GM23338 (cell line): ENCODE measurements around the gene FGFR2. TPM values are rescaled to one million over a fixed set of nuclear protein-coding genes. Genes with fewer than 3 reads are reported as not detected.

ENCODE experiments used
- ATAC-seq: fragments of 200-7000 bp; cut with Tn5 transposase; 3 replicates; pipeline ENCODE4 v1.9.1; 2020
- DNase-seq: peaks from one replicate; pipeline ENCODE4 v3.0.0-alpha.2; 2015; ENCODE audit warnings: low spot score
- H2AFZ ChIP-seq: fragments of 200-600 bp; sonication (generic); 2 replicates; pipeline ENCODE4 v1.8.0; 2016; ENCODE audit warnings: antibody characterized with exemption, mild to moderate bottlenecking, moderate library complexity
- H3F3A ChIP-seq: fragments of 200-600 bp; sonication (generic); replicated peaks from 2 replicates; pipeline ENCODE4 v1.8.0; 2017; ENCODE audit warnings: antibody characterized with exemption, mixed run types, low read depth
- H3K27ac ChIP-seq: fragments of 200-600 bp; sonication (generic); 2 replicates; pipeline ENCODE4 v1.6.1; 2016; ENCODE audit warnings: low read depth
- H3K27me3 ChIP-seq: fragments of 200-600 bp; sonication (generic); 2 replicates; pipeline ENCODE4 v1.8.0; 2016; ENCODE audit warnings: mild to moderate bottlenecking, mixed run types, moderate library complexity; ENCODE audit not compliant: insufficient read depth
- H3K36me3 ChIP-seq: fragments of 200-600 bp; sonication (generic); 2 replicates; pipeline ENCODE4 v1.8.0; 2016; ENCODE audit warnings: mild to moderate bottlenecking; ENCODE audit not compliant: insufficient read depth
- H3K4me1 ChIP-seq: fragments of 200-600 bp; sonication (generic); 2 replicates; pipeline ENCODE4 v1.8.0; 2016; ENCODE audit warnings: mild to moderate bottlenecking, moderate library complexity; ENCODE audit not compliant: insufficient read depth
- H3K4me2 ChIP-seq: fragments of 200-600 bp; sonication (generic); 2 replicates; pipeline ENCODE4 v1.7.1; 2017; ENCODE audit warnings: mixed run types
- H3K4me3 ChIP-seq: fragments of 200-600 bp; sonication (generic); 2 replicates; pipeline ENCODE4 v1.6.1; 2016; ENCODE audit warnings: mixed run types
- H3K79me2 ChIP-seq: fragments of 200-600 bp; sonication (generic); replicated peaks from 2 replicates; pipeline ENCODE4 v1.8.0; 2017; ENCODE audit warnings: mild to moderate bottlenecking; ENCODE audit not compliant: insufficient read depth
- H3K9me2 ChIP-seq: fragments of 200-600 bp; sonication (generic); 2 replicates; pipeline ENCODE4 v1.8.0; 2017; ENCODE audit not compliant: insufficient read depth
- H4K20me1 ChIP-seq: fragments of 200-600 bp; sonication (generic); replicated peaks from 2 replicates; pipeline ENCODE4 v1.8.0; 2017; ENCODE audit warnings: mild to moderate bottlenecking; ENCODE audit not compliant: insufficient read depth
- H3K27ac Mint-ChIP-seq: 2 replicates; pipeline ENCODE4 v1.8.0; 2020; ENCODE audit warnings: inconsistent platforms, mild to moderate bottlenecking, moderate library complexity, mixed read lengths
- H3K27me3 Mint-ChIP-seq: 3 replicates; pipeline ENCODE4 v1.8.0; 2022; ENCODE audit warnings: low read depth, mild to moderate bottlenecking, moderate library complexity, mixed read lengths, inconsistent platforms; ENCODE audit not compliant: insufficient read depth, poor library complexity
- H3K36me3 Mint-ChIP-seq: 3 replicates; pipeline ENCODE4 v1.8.0; 2021; ENCODE audit warnings: low read depth, mild to moderate bottlenecking, inconsistent platforms, moderate library complexity, mixed read lengths
- H3K4me1 Mint-ChIP-seq: 3 replicates; pipeline ENCODE4 v1.8.0; 2020; ENCODE audit warnings: mild to moderate bottlenecking, inconsistent platforms, mixed read lengths
- H3K4me3 Mint-ChIP-seq: 3 replicates; pipeline ENCODE4 v1.8.0; 2021; ENCODE audit warnings: moderate library complexity, mild to moderate bottlenecking, inconsistent platforms, mixed read lengths
- H3K9me3 Mint-ChIP-seq: 3 replicates; pipeline ENCODE4 v1.8.0; 2020; ENCODE audit warnings: moderate library complexity, mild to moderate bottlenecking, inconsistent platforms, mixed read lengths
- CREB1 ChIP-seq: fragments of 250-450 bp; sonication (Bioruptor Pico); IDR thresholded peaks from 2 replicates; pipeline ENCODE4 v1.5.0; 2020; ENCODE audit warnings: low read depth, mild to moderate bottlenecking, moderate library complexity
- EZH2 ChIP-seq: fragments of 200-600 bp; sonication (generic); IDR thresholded peaks from one replicate; pipeline ENCODE4 v1.8.0; 2017; ENCODE audit warnings: antibody characterized with exemption, mild to moderate bottlenecking, low read depth; ENCODE audit not compliant: unreplicated experiment
- EZH2phosphoT487 ChIP-seq: fragments of 200-600 bp; sonication (generic); IDR thresholded peaks from one replicate; pipeline ENCODE4 v1.8.1; 2018; ENCODE audit warnings: antibody characterized with exemption; ENCODE audit not compliant: unreplicated experiment
- JUNB ChIP-seq: IDR thresholded peaks from one replicate; pipeline ENCODE4 v1.6.1; 2016; ENCODE audit warnings: antibody characterized with exemption; ENCODE audit not compliant: unreplicated experiment
- NANOG ChIP-seq: IDR thresholded peaks from 2 replicates; pipeline ENCODE4 v1.6.1; 2016; ENCODE audit warnings: antibody characterized with exemption, borderline replicate concordance
- POLR2AphosphoS5 ChIP-seq: IDR thresholded peaks from 2 replicates; pipeline ENCODE4 v1.6.1; 2016; ENCODE audit warnings: antibody characterized with exemption, low read depth
- STAT1 ChIP-seq: IDR thresholded peaks from one replicate; pipeline ENCODE4 v1.6.1; 2016; ENCODE audit warnings: antibody characterized with exemption; ENCODE audit not compliant: unreplicated experiment
- ZNF114 ChIP-seq: fragments of 250-450 bp; sonication (Bioruptor Pico); IDR thresholded peaks from 2 replicates; pipeline ENCODE4 v1.5.0; 2020; ENCODE audit warnings: mild to moderate bottlenecking, moderate library complexity
- ZNF331 ChIP-seq: fragments of 250-450 bp; sonication (Bioruptor Pico); IDR thresholded peaks from 2 replicates; pipeline ENCODE4 v1.5.0; 2020; ENCODE audit warnings: low read depth, mild to moderate bottlenecking, moderate library complexity
- polyA plus RNA-seq: library from polyadenylated mRNA; unstranded; fragments of >200 nt; fragmentation: Nextera tagmentation; extraction: Ambion mirVana; gene quantifications from 2 replicates; pipeline ENCODE4 v1.2.1, GENCODE V29; 2016
- total RNA-seq: library from RNA; depleted of rRNA; stranded (reverse); fragments of >200 nt; shearing (Covaris generic); gene quantifications from 2 replicates; pipeline ENCODE4 v1.2.3, GENCODE V29; 2014
- TF ChIP-seq, protein P1 (sequence below): IDR thresholded peaks from 2 replicates; pipeline ENCODE4 v1.6.1; 2016; ENCODE audit warnings: antibody characterized with exemption
- TF ChIP-seq, protein P2 (sequence below), 2 experiments: fragments of 200-600 bp in 1 of 2; sonication (generic) in 1 of 2; conservative IDR thresholded peaks; 2 replicates each; pipeline versions ENCODE4 v1.5.1 to v1.6.1; 2016 to 2017; ENCODE audit warnings: antibody characterized with exemption in 2 of 2, low read depth in 2 of 2, mild to moderate bottlenecking in 2 of 2, moderate library complexity in 1 of 2
- TF ChIP-seq, protein P3 (sequence below): IDR thresholded peaks from one replicate; pipeline ENCODE4 v1.6.1; 2018; ENCODE audit warnings: antibody characterized with exemption; ENCODE audit not compliant: unreplicated experiment

FGFR2 gene
- total and polyA plus RNA-seq, 2 experiments from 2014 or later = 31.1 to 106 TPM

DNA sequence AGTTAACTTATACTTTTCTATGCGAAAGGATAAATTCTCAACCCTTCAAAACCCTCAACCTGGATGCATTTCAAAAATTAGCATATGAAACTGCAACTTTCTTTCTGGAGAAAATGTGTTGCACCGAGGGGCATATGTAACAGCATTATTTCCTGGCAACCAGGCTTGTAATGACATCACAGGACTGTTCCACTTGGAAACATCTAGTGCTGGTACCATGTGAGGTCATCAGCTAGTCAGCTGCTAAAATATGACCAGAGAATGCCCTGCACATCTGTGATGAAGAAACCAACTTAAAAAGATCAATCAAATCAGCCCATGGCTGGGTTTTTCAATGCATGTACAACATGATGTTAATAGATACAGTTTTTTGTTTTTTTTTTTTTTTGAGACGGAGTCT, 40.0 kb downstream of the FGFR2 start (continued):
- TF ChIP-seq CREB1 (no peak), NANOG (no peak), STAT1 (no peak), EZH2 (no peak), ZNF114 (CRISPR knock-in tag) (no peak)
- TF ChIP-seq, protein P1, sequence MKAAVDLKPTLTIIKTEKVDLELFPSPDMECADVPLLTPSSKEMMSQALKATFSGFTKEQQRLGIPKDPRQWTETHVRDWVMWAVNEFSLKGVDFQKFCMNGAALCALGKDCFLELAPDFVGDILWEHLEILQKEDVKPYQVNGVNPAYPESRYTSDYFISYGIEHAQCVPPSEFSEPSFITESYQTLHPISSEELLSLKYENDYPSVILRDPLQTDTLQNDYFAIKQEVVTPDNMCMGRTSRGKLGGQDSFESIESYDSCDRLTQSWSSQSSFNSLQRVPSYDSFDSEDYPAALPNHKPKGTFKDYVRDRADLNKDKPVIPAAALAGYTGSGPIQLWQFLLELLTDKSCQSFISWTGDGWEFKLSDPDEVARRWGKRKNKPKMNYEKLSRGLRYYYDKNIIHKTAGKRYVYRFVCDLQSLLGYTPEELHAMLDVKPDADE = no peak

DNA sequence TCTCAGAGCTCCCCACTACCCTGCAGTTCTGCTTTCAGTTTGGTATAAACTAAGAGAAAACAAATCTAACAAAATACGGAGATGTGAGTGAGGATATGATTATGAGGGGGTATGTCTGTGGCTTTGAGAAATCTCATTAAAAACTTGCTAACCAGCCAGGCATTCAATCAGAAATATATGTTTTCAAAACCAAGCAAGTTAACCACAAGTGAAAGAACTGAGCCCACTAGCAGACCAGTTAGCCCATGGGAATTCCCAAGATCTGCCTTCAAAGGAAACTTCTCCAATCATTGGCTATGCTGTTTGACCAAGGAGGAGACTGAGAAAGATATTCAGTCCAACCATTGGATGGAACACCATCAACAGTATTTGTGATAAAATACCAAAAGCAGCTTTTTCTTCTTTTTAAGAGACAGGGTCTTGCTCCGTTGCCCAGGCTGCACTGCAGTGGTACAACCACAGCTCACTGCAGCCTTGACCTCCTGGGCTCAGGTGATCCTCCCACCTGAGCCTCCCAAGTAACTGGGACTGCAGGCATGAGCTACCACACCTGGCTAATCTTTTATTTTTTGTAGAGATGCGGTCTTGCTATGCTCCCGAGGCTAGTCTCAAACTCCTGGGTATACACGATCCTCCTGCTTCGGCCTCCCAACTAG, 41.2 kb downstream of the FGFR2 start:
- no peak for DNase-seq
- Mint-ChIP-seq H3K27ac (peak overlapping the region; percentile 61; the same call in 1 of the 2 replicates), H3K27me3 (peaks cover 3% of the 10 kb centered on the region), H3K4me1 (peaks cover 74% of the 10 kb centered on the region), H3K4me3 (no peak overlapping the region), H3K36me3 (peaks cover 42% of the 10 kb centered on the region), H3K9me3 (no peaks in the 10 kb centered on the region)
- Histone ChIP-seq H3K27ac (no peak overlapping the region), H3K9me2 (no peaks in the 10 kb centered on the region), H3K79me2 (peaks cover 99% of the 10 kb centered on the region), H3K36me3 (peaks cover 5% of the 10 kb centered on the region; the same call in 1 of the 2 replicates), H3K4me2 (no peak overlapping the region; the same call in 1 of the 2 replicates), H3K4me1 (peaks cover 52% of the 10 kb centered on the region), H3K4me3 (no peak overlapping the region), H3F3A (0 out of 2 replicates have a peak, but pooled peaks cover 4% of the 10 kb centered on the region), H4K20me1 (peaks cover 57% of the 10 kb centered on the region), H2AFZ (no peak overlapping the region), H3K27me3 (no peaks in the 10 kb centered on the region)
- no peak for ATAC-seq
- no peak for TF ChIP-seq STAT1
- TF ChIP-seq ZNF331 (CRISPR knock-in tag) = no peak
- TF ChIP-seq EZH2phosphoT487 = no peak
- no peak for TF ChIP-seq JUNB
- TF ChIP-seq, protein P2, sequence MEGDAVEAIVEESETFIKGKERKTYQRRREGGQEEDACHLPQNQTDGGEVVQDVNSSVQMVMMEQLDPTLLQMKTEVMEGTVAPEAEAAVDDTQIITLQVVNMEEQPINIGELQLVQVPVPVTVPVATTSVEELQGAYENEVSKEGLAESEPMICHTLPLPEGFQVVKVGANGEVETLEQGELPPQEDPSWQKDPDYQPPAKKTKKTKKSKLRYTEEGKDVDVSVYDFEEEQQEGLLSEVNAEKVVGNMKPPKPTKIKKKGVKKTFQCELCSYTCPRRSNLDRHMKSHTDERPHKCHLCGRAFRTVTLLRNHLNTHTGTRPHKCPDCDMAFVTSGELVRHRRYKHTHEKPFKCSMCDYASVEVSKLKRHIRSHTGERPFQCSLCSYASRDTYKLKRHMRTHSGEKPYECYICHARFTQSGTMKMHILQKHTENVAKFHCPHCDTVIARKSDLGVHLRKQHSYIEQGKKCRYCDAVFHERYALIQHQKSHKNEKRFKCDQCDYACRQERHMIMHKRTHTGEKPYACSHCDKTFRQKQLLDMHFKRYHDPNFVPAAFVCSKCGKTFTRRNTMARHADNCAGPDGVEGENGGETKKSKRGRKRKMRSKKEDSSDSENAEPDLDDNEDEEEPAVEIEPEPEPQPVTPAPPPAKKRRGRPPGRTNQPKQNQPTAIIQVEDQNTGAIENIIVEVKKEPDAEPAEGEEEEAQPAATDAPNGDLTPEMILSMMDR (conservative IDR thresholded peaks at IDR 0.05; ENCODE audit: low read depth in 2 of 2) = no peak
- TF ChIP-seq POLR2AphosphoS5 = no peak
- TF ChIP-seq, protein P3, sequence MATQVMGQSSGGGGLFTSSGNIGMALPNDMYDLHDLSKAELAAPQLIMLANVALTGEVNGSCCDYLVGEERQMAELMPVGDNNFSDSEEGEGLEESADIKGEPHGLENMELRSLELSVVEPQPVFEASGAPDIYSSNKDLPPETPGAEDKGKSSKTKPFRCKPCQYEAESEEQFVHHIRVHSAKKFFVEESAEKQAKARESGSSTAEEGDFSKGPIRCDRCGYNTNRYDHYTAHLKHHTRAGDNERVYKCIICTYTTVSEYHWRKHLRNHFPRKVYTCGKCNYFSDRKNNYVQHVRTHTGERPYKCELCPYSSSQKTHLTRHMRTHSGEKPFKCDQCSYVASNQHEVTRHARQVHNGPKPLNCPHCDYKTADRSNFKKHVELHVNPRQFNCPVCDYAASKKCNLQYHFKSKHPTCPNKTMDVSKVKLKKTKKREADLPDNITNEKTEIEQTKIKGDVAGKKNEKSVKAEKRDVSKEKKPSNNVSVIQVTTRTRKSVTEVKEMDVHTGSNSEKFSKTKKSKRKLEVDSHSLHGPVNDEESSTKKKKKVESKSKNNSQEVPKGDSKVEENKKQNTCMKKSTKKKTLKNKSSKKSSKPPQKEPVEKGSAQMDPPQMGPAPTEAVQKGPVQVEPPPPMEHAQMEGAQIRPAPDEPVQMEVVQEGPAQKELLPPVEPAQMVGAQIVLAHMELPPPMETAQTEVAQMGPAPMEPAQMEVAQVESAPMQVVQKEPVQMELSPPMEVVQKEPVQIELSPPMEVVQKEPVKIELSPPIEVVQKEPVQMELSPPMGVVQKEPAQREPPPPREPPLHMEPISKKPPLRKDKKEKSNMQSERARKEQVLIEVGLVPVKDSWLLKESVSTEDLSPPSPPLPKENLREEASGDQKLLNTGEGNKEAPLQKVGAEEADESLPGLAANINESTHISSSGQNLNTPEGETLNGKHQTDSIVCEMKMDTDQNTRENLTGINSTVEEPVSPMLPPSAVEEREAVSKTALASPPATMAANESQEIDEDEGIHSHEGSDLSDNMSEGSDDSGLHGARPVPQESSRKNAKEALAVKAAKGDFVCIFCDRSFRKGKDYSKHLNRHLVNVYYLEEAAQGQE = no peak
- TF ChIP-seq NANOG = no peak
- no peak for TF ChIP-seq CREB1
- no peak for TF ChIP-seq EZH2
- TF ChIP-seq, protein P1 = no peak
